ENCODE measurements around the gene TANC1. TPM values are rescaled to one million over a fixed set of nuclear protein-coding genes. Genes with fewer than 3 reads are reported as not detected.
A peak's percentile ranks its signal among the peaks of the same experiment; 100 is the strongest.

TANC1 gene
- total RNA-seq, 1 donor from 2014 or later, result 20.1 TPM

- DNase-seq (ENCODE audit: low read depth), result peak; percentile 19
These were observed 185.9 kb downstream of the TANC1 start for GRCh38 chr2:159154366-159154765.

DNA sequence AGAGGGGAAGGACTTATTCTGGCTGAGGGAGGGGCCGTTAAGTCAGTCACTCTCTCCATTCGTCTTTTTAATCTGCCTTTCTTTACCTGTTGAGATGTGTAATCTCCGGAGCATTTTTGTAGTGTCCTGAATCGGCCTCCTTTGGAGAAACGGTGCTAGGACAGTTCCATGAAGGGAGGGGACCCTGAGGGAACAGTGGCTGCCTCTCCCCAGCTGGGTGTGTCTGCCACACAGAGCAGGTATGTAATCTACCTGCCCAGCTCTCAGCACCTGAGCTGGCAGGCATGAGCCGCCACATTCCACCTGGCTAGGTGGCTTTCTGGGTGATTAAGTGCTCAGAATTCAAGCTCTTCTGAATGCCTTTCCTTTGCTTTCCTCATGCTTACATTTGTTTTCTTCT lies 186.9 kb downstream of the TANC1 start:
- no peak for DNase-seq (ENCODE audit: low read depth)

GRCh38 chr2:159155791-159156190 lies 187.4 kb downstream of the TANC1 start:
- no peak for DNase-seq (ENCODE audit: low read depth)

- DNase-seq (ENCODE audit: low read depth), result no peak
These were observed 188.4 kb downstream of the TANC1 start for GRCh38 chr2:159156834-159157233.

DNA sequence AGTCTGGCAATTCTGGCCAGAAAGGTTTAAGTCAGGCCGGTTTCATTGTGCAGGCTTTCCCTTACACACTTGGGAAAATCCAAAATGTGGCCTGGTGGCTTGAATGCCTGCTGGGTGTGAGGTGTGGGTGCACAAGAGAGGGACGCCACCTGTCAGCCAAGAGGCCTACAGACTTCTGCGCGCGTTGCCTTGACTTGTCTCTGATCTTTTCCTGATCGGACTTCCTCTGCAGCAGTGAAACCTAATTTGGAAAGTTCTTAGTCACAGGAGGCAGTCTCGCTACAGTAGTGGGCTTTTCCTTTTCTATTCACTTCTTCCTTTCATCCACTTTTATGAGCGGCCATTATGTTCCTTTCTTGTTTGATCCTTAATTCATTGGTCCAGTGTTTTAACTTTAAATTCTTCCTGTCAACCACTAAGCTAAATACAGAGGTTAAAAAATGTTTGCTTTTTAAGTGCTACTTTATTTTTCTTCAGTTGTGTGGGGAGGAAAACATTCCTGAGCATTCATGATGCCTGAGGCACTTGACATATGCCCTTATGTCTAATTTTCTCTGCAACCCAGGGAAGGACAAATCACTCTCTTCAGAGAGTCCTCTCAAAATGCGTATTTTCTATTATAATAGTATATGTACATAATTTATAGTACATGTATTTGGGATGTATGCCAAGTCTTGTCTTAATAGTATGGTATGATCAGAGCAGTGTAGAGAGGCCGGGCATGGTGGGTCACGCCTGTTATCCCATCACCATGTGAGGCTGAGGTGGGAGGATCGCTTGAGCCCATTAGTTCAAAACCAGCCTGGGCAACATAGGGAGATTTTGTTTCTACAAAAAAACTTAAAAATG lies 189.1 kb downstream of the TANC1 start:
- DNase-seq (ENCODE audit: low read depth), result no peak

DNA sequence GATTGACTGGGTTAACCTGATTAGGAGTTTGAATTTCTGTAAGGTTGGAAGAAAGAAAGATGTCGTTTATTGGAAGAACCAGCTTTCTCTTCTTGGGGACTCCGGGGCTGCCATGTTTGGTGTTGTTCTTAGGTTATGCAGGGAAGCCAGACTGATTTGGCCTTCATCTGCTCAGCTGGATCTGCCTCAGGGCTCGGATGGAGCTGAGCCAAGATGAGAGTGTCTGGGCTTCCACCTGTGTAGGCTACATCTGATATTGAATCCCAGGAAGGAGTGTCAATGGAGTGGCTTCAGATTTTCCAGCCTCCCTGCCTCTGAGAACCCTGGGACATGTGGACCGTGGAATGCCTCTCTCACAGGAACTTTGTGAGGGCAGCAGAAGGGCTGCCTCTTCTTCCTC lies 192.0 kb downstream of the TANC1 start:
- no peak for DNase-seq (ENCODE audit: low read depth)

GRCh38 chr2:159160954-159161353 lies 192.5 kb downstream of the TANC1 start:
- no peak for DNase-seq (ENCODE audit: low read depth)

DNA sequence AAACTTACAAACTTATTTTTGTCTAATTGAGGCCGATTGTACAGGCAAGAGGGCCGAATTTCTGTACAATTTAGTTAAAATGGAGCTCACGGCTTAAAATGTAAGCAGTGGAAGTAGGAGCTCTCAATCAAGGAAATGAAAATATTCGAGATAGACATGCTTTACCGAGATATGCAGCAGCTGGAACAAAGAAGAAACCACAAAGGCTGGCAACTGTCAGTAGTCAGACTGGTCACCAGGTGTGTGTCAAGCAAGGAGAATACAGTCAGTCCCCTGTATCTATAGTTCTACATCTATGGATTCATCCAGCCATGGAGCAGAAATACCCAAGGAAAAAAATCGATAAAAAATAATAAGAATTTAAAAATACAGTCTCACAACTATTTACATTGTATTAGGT lies 195.5 kb downstream of the TANC1 start:
- DNase-seq (ENCODE audit: low read depth), result no peak

GRCh38 chr2:159164457-159164911 lies 196.0 kb downstream of the TANC1 start:
- no peak for DNase-seq (ENCODE audit: low read depth)

GRCh38 chr2:159165048-159165447 lies 196.6 kb downstream of the TANC1 start:
- DNase-seq (ENCODE audit: low read depth), result no peak

- DNase-seq (ENCODE audit: low read depth), result peak; percentile 23
These were observed 200.3 kb downstream of the TANC1 start for GRCh38 chr2:159168707-159169106.

- no peak for DNase-seq (ENCODE audit: low read depth)
These were observed 200.7 kb downstream of the TANC1 start for GRCh38 chr2:159169187-159169586.

- DNase-seq (ENCODE audit: low read depth), result no peak
These were observed 204.0 kb downstream of the TANC1 start for GRCh38 chr2:159172403-159172802.

- DNase-seq (ENCODE audit: low read depth), result no peak
These were observed 206.3 kb downstream of the TANC1 start for GRCh38 chr2:159174759-159175158.

- no peak for DNase-seq (ENCODE audit: low read depth)
These were observed 206.7 kb downstream of the TANC1 start for GRCh38 chr2:159175182-159175581.

- no peak for DNase-seq (ENCODE audit: low read depth)
These were observed 207.5 kb downstream of the TANC1 start for GRCh38 chr2:159175927-159176326.

DNA sequence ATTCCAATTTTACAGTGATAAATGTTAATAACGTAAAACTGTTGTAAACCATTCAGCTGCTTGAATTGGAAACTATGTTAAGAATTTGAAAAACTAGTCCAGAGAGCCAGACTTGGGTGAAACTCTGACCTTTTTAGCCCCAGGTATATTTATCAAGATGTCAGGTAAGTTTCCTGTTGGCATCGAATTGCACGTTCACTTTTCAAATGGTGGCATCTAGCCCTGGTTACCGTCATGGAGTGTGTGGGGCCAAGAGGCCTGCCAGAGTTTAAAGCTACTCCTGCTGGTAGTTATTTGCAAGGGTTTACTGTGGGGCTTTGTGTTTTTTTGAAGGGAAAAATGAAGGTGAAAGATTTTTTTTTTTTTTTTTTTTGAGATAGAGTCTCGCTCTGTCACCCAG lies 208.1 kb downstream of the TANC1 start:
- DNase-seq (ENCODE audit: low read depth), result no peak

- DNase-seq (ENCODE audit: low read depth), result no peak
These were observed 208.9 kb downstream of the TANC1 start for GRCh38 chr2:159177357-159177756.

GRCh38 chr2:159177957-159178356 lies 209.5 kb downstream of the TANC1 start:
- DNase-seq (ENCODE audit: low read depth), result no peak

GRCh38 chr2:159179096-159179495 lies 210.7 kb downstream of the TANC1 start:
- no peak for DNase-seq (ENCODE audit: low read depth)

GRCh38 chr2:159179696-159180095 lies 211.3 kb downstream of the TANC1 start:
- no peak for DNase-seq (ENCODE audit: low read depth)

DNA sequence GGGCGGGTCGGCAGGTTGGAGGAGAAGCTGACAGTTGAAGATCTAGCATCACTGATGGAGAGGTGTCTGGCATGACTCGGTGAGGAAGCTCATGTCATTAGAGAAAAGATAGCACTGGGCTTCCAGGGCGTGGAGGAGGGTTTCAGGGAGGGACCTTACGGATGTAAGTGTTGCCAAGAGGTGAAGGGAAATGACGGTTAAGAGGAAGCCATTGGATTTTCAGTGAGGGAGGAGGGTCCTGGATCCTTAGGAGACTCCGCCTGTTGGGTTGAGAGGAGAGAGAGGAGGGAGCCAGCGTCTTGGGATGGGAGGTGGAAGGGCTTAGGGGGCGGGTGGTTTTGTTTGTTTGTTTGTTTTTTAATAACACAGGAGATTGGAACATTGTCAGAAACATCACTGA lies 214.9 kb downstream of the TANC1 start:
- no peak for DNase-seq (ENCODE audit: low read depth)
